ENCODE data around the gene TJP3.

Gene TJP3

GRCh38 chr19:3678188-3678587 lies 30.0 kb upstream of the TJP3 start:
- no peak for TF ChIP-seq CTCF (IDR thresholded peaks at IDR 0.05; ENCODE audit: insufficient read depth, low read length, poor library complexity, severe bottlenecking)
- H3K4me3 ChIP-seq (replicated peaks; ENCODE audit: low read depth, low read length): no peak overlapping the region
- DNase-seq (ENCODE audit: extremely low read depth, insufficient read length): no peak
- H3K27me3 ChIP-seq (replicated peaks; ENCODE audit: control insufficient read depth, insufficient read depth, low read length): no peaks in the 10 kb centered on the region
- no peaks in the 10 kb centered on the region; the same call in 1 of the 2 replicates for H3K36me3 ChIP-seq (ENCODE audit: control insufficient read depth, insufficient read depth, low read length)

- Histone ChIP-seq H3K36me3 (ENCODE audit: control insufficient read depth, insufficient read depth, low read length) (no peaks in the 10 kb centered on the region; the same call in 1 of the 2 replicates), H3K27me3 (replicated peaks; ENCODE audit: control insufficient read depth, insufficient read depth, low read length) (no peaks in the 10 kb centered on the region), H3K4me3 (replicated peaks; ENCODE audit: low read depth, low read length) (no peak overlapping the region)
- DNase-seq (ENCODE audit: extremely low read depth, insufficient read length): no peak
- TF ChIP-seq CTCF (IDR thresholded peaks at IDR 0.05; ENCODE audit: insufficient read depth, low read length, poor library complexity, severe bottlenecking): no peak
Observed at GRCh38 chr19:3679138-3679537, 29.0 kb upstream of the TJP3 start.

GRCh38 chr19:3679581-3679980 lies 28.6 kb upstream of the TJP3 start:
- no peak for TF ChIP-seq CTCF (IDR thresholded peaks at IDR 0.05; ENCODE audit: insufficient read depth, low read length, poor library complexity, severe bottlenecking)
- DNase-seq (ENCODE audit: extremely low read depth, insufficient read length): no peak
- Histone ChIP-seq H3K4me3 (replicated peaks; ENCODE audit: low read depth, low read length) (no peak overlapping the region), H3K36me3 (ENCODE audit: control insufficient read depth, insufficient read depth, low read length) (peaks cover 1% of the 10 kb centered on the region; the same call in 1 of the 2 replicates), H3K27me3 (replicated peaks; ENCODE audit: control insufficient read depth, insufficient read depth, low read length) (no peaks in the 10 kb centered on the region)

GRCh38 chr19:3680939-3681338 lies 27.2 kb upstream of the TJP3 start:
- H3K4me3 ChIP-seq (replicated peaks; ENCODE audit: low read depth, low read length): no peak overlapping the region
- TF ChIP-seq CTCF (IDR thresholded peaks at IDR 0.05; ENCODE audit: insufficient read depth, low read length, poor library complexity, severe bottlenecking): no peak
- peaks cover 1% of the 10 kb centered on the region; the same call in 1 of the 2 replicates for H3K36me3 ChIP-seq (ENCODE audit: control insufficient read depth, insufficient read depth, low read length)
- no peak for DNase-seq (ENCODE audit: extremely low read depth, insufficient read length)
- H3K27me3 ChIP-seq (replicated peaks; ENCODE audit: control insufficient read depth, insufficient read depth, low read length): no peaks in the 10 kb centered on the region

GRCh38 chr19:3682286-3682685 lies 25.9 kb upstream of the TJP3 start:
- H3K4me3 ChIP-seq (replicated peaks; ENCODE audit: low read depth, low read length): no peak overlapping the region
- peaks cover 1% of the 10 kb centered on the region; the same call in 1 of the 2 replicates for H3K36me3 ChIP-seq (ENCODE audit: control insufficient read depth, insufficient read depth, low read length)
- H3K27me3 ChIP-seq (replicated peaks; ENCODE audit: control insufficient read depth, insufficient read depth, low read length): no peaks in the 10 kb centered on the region
- no peak for TF ChIP-seq CTCF (IDR thresholded peaks at IDR 0.05; ENCODE audit: insufficient read depth, low read length, poor library complexity, severe bottlenecking)
- no peak for DNase-seq (ENCODE audit: extremely low read depth, insufficient read length)
